ENCODE data around the gene ABCE1.
"Not testable (repeated sequence)": the region's sequence is repeated elsewhere in the genome, so short reads cannot be mapped to it uniquely, and the experiment has no call there.

Gene ABCE1

GRCh38 chr4:145102619-145103018 lies 4.5 kb downstream of the ABCE1 start:
- no peak for DNase-seq (ENCODE audit: low read depth in 2 of 3, low spot score in 1 of 3)

DNA sequence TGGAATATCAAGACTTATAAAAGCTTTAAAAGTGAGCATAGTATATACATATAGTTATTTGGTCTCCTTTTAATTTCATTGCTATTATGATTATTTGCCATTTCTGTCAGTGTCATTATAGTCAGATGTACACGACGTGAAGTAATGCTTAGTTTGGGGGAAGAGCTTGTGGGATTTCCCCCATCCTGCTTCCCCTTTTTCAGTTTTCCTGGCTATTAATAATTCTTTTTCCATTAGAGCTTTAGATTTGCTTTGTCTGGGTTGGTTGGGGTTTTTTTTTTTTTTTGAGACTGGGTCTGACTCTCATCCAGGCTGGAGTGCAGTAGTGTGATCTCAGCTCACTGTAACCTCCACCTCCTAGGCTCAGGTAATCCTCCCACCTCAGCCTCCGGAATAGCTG lies 5.4 kb downstream of the ABCE1 start:
- DNase-seq (ENCODE audit: low read depth in 2 of 3, low spot score in 1 of 3): no peak

GRCh38 chr4:145107126-145107525 lies 9.0 kb downstream of the ABCE1 start:
- DNase-seq (ENCODE audit: low read depth in 2 of 3, low spot score in 1 of 3): no peak

GRCh38 chr4:145108128-145108527 lies 10.0 kb downstream of the ABCE1 start:
- DNase-seq (ENCODE audit: low read depth in 2 of 3, low spot score in 1 of 3): no peak

DNA sequence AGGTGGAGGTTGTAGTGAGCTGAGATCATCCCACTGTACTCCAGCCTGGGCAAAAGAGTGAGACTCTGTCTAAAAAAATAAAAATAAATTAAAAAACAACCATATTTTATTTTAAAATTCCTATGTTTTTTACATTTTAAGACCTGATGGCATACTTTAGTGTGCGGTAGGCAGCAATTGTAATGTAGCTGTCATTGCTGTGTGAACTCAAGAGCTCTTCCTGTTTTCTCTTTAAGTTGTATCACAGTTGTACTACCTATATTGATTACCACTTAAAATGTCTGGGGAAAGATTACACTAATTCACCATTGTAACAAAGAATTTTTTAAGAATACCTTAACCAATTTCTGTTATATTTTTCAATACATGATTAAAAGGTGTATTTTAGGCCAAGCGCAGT lies 27.3 kb downstream of the ABCE1 start:
- no peak for DNase-seq (ENCODE audit: low read depth in 2 of 3, low spot score in 1 of 3)

DNA sequence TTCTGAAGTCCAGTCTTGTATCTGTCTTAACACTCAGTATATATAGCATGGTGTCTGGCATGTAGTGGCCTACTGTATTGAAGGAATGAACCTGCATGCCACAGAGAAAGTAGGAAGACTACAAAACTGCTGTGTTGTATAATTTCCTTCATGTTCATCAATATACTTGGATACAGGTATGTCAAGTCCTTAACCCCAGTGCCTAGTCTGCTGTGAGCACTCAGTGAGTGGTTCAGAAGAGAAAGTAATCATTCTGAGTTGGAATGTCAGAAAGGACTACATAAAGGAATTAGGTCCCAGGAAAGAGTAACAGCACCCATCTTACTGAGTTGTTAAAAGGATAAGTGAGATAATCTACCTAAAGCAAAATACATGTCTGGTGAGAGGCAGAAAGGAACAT lies 32.0 kb downstream of the ABCE1 start:
- DNase-seq (ENCODE audit: low read depth in 2 of 3, low spot score in 1 of 3): no peak

GRCh38 chr4:145130788-145131399 lies 32.8 kb downstream of the ABCE1 start:
- no peak for DNase-seq (ENCODE audit: low read depth in 2 of 3, low spot score in 1 of 3)

GRCh38 chr4:145131848-145132247 lies 33.7 kb downstream of the ABCE1 start:
- no peak for DNase-seq (ENCODE audit: low read depth in 2 of 3, low spot score in 1 of 3)

DNA sequence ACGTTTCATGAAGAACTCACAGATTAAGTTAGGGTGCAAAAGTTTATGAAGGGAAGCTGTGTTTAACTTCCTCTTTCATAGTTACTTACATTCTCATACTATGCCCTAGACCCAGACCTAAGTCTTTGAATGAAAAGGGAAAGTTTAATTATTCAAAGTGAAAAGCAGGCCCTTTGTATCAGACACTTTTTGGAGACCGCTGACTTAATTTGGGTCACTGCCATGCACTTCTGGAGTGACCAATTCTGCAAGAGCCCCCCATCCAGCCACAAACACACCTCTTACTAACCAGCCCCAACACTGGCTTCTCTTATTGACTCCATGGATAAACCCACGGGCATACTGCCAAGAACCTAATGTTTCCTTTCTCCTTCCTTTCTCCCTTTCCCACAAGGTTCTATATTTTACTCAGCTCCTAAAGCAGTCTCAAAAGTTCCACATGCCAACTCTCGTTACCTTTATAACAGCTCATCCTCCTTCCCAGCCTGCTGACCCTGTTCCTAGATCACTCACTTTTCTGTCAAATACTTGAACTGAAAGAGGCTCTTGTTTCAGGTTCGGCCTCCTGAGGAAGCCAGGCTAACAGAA lies 34.5 kb downstream of the ABCE1 start:
- DNase-seq (ENCODE audit: low read depth in 2 of 3, low spot score in 1 of 3): peak in 1 of 3 donors; percentile 16

DNA sequence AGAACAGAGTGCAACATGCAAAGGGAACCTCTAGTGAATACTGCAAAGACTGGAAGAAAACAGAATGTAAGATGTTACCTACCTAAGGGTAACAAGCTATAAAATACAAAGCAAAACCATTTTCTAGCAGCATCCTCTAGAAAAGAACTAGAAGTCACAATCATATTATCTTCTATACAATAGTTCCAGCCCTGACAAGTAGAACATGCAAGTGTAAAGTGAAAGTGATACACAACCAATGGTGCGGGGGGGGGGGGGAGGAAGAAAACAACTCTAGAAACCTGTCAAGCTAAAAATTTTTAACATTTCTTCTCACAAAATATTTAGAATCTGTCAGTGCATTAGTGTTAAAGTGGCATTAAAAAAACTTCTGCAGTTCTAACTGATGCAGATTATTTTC lies 38.1 kb downstream of the ABCE1 start:
- not testable (repeated sequence) for DNase-seq (ENCODE audit: low read depth in 2 of 3, low spot score in 1 of 3)

- DNase-seq (ENCODE audit: low read depth in 2 of 3, low spot score in 1 of 3): no peak
Observed at GRCh38 chr4:145148980-145149379, 50.9 kb downstream of the ABCE1 start.

DNA sequence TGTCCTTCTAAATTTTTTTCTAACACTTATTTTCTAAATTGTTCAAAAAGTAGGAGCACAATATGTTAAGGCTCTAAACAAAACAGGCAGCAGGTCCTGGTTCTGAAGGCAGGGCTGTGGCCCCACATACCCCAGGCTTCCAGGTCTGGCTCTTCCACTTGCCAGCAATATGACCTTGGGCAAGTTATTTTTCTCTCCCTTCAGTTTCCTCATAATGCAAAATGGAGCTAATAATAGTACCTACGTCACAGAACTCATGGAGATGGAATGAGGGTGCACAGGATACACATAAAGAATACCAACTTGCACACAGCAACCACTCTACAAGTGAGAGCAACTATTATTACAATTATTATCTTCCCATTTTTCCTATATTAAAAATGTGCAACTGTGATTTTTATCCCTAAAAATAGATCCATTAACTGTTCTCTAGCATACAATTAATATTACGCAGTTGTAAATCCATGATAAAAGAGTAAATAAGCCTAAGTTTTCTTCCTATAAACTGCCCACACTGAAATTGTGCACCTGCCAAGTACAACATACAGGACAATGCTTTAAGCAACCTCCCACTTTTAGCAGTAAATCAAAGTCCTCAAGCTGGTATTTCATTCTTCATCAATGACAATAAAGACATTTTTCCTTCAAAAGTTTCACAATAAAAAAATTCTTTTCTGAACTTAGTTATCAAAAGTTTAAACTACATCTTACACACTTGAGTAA lies 55.2 kb downstream of the ABCE1 start:
- DNase-seq (ENCODE audit: low read depth in 2 of 3, low spot score in 1 of 3): no peak

GRCh38 chr4:145153904-145154298 lies 55.8 kb downstream of the ABCE1 start:
- no peak for DNase-seq (ENCODE audit: low read depth in 2 of 3, low spot score in 1 of 3)

- DNase-seq (ENCODE audit: low read depth in 2 of 3, low spot score in 1 of 3): no peak
Observed at GRCh38 chr4:145154573-145154972, 56.5 kb downstream of the ABCE1 start.

- DNase-seq (ENCODE audit: low read depth in 2 of 3, low spot score in 1 of 3): no peak
Observed at GRCh38 chr4:145155268-145155870, 57.3 kb downstream of the ABCE1 start.

- DNase-seq (ENCODE audit: low read depth in 2 of 3, low spot score in 1 of 3): no peak
Observed at GRCh38 chr4:145156986-145157385, 58.9 kb downstream of the ABCE1 start.

GRCh38 chr4:145161549-145161948 lies 63.4 kb downstream of the ABCE1 start:
- DNase-seq (ENCODE audit: low read depth in 2 of 3, low spot score in 1 of 3): no peak

DNA sequence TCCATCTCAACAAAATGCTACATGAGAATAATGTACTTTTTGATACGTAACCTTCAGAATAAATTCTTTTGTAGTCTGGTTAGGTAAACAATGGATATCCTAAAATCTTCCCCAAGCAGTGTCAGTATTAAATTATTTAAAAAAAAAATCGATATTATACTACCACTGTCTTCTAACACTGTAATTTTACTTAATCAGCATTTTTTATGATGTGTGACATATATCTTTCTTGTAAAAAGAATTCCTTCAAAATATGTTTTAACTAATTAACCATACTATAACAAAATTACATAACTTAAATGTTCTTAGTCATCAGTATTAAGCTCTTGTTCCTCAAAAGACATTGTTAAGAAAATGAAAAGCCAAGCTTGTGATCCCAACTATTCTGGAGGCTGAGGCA lies 69.8 kb downstream of the ABCE1 start:
- no peak for DNase-seq (ENCODE audit: low read depth in 2 of 3, low spot score in 1 of 3)

DNA sequence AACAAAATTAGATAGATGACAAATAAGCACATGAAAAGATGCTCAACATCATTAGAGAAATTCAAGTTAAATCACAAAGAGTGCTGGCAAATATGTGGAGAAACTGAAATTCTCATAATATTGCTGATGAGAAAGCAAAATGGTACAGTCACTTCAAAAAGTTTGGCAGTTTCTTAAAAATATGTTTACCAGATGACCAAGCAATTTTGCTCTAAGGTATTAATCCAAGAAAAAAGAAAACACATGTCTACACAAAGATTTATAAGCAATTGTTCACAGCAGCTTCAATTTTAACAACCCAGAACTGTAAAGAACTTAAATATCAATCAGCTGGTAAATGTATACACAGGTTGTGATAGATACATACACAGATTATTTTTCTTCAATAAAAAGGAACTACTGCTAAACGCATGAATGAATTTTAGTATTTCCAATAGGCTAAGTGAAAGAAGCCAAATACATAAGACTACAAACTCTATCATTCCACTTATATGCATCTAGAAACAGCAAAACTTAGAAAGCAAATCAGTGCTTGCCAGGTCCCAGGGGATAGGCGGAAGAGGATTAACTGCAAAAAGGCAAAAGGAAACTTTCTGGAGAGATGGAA lies 70.6 kb downstream of the ABCE1 start:
- no peak for DNase-seq (ENCODE audit: low read depth in 2 of 3, low spot score in 1 of 3)

DNA sequence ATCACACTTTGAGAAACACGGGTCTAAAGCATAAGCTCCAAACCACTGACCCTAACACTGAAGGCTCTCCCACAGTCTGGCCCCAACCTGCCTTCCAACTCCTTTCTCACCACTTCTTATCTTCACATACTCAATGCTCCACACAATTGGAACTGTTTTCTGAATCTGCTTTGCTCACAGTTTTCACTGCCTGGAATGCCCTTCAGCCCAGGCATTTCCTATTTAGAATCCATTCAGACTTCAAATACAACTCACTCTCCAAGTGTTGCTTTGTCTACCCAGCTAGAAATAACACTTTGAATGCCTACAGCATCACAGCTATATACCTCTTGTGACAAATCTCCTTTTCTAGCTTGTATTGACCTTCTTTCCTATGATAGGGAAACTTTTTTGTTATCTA lies 72.1 kb downstream of the ABCE1 start:
- no peak for DNase-seq (ENCODE audit: low read depth in 2 of 3, low spot score in 1 of 3)

DNA sequence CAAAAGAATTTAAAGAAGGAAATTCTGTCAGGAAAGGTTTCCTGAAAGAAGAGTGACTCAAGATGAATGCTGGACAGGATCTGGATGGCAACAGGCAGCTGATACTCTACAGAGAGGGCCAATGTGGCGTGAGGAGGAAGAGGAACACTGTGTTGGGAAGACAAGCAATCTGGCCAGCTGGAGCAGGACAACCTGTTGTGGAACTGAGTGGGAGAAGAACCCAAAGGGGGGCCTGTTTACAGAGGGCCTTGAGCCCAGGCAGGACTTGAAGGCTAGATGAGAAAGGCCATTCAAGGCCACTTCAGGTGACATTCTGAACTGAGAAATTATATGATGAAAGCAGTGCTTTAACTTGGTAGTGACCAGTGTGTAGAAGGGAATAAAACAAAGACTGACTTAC lies 73.8 kb downstream of the ABCE1 start:
- no peak for DNase-seq (ENCODE audit: low read depth in 2 of 3, low spot score in 1 of 3)
